Mesothelial cell of epicardium (in vitro differentiated cells): ENCODE data around the gene LIMK1. TPM values are rescaled to one million over a fixed set of nuclear protein-coding genes. Genes with fewer than 3 reads are reported as not detected.

ENCODE experiments used
- DNase-seq, 2 experiments: peaks; one replicate each; pipeline ENCODE4 v3.0.0; 2021; ENCODE audit warnings: low spot score in 2 of 2; ENCODE audit not compliant: unreplicated experiment in 2 of 2
- H3K27ac Mint-ChIP-seq: 2 replicates; pipeline ENCODE4 v1.8.0; 2021; ENCODE audit warnings: mixed read lengths
- H3K27me3 Mint-ChIP-seq: 2 replicates; pipeline ENCODE4 v1.8.0; 2021; ENCODE audit warnings: low read depth, mixed read lengths
- H3K36me3 Mint-ChIP-seq: 2 replicates; pipeline ENCODE4 v1.8.0; 2021; ENCODE audit warnings: mixed read lengths
- H3K4me1 Mint-ChIP-seq: 2 replicates; pipeline ENCODE4 v1.8.0; 2021; ENCODE audit warnings: mixed read lengths
- H3K4me3 Mint-ChIP-seq: 2 replicates; pipeline ENCODE4 v1.8.0; 2021; ENCODE audit warnings: mild to moderate bottlenecking, moderate library complexity, mixed read lengths
- H3K9me3 Mint-ChIP-seq: 2 replicates; pipeline ENCODE4 v1.8.0; 2021; ENCODE audit warnings: mixed read lengths
- total RNA-seq: library from RNA; stranded (reverse); gene quantifications from 3 replicates; pipeline ENCODE4 v1.2.1, GENCODE V29; 2021
- TF ChIP-seq, protein P1 (sequence below): fragments of 200-600 bp; sonication (generic); IDR thresholded peaks from one replicate; pipeline ENCODE4 v1.5.0; 2021; ENCODE audit warnings: antibody characterized with exemption; ENCODE audit not compliant: unreplicated experiment

LIMK1 gene
- total RNA-seq, 1 donor from 2014 or later: 54.6 TPM

GRCh38 chr7:74047804-74048380, 35.7 kb upstream of the LIMK1 start:
- Mint-ChIP-seq H3K27me3 (peaks cover 5% of the 10 kb centered on the region), H3K36me3 (no peaks in the 10 kb centered on the region), H3K4me3 (no peak overlapping the region), H3K9me3 (no peaks in the 10 kb centered on the region), H3K4me1 (peaks cover 23% of the 10 kb centered on the region), H3K27ac (no peak overlapping the region)
- TF ChIP-seq, protein P1, sequence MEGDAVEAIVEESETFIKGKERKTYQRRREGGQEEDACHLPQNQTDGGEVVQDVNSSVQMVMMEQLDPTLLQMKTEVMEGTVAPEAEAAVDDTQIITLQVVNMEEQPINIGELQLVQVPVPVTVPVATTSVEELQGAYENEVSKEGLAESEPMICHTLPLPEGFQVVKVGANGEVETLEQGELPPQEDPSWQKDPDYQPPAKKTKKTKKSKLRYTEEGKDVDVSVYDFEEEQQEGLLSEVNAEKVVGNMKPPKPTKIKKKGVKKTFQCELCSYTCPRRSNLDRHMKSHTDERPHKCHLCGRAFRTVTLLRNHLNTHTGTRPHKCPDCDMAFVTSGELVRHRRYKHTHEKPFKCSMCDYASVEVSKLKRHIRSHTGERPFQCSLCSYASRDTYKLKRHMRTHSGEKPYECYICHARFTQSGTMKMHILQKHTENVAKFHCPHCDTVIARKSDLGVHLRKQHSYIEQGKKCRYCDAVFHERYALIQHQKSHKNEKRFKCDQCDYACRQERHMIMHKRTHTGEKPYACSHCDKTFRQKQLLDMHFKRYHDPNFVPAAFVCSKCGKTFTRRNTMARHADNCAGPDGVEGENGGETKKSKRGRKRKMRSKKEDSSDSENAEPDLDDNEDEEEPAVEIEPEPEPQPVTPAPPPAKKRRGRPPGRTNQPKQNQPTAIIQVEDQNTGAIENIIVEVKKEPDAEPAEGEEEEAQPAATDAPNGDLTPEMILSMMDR: no peak
- no peak for DNase-seq

- H3K36me3 Mint-ChIP-seq: no peaks in the 10 kb centered on the region
- peaks cover 11% of the 10 kb centered on the region for H3K4me1 Mint-ChIP-seq
- TF ChIP-seq, protein P1: no peak
- no peak overlapping the region for H3K4me3 Mint-ChIP-seq
- DNase-seq: no peak
- peaks cover 10% of the 10 kb centered on the region for H3K27me3 Mint-ChIP-seq
- no peak overlapping the region for H3K27ac Mint-ChIP-seq
- no peaks in the 10 kb centered on the region for H3K9me3 Mint-ChIP-seq
Measured at GRCh38 chr7:74048999-74049599, 34.5 kb upstream of the LIMK1 start.

- TF ChIP-seq, protein P1: no peak
Measured at GRCh38 chr7:74049997-74050798, 33.4 kb upstream of the LIMK1 start.

DNA sequence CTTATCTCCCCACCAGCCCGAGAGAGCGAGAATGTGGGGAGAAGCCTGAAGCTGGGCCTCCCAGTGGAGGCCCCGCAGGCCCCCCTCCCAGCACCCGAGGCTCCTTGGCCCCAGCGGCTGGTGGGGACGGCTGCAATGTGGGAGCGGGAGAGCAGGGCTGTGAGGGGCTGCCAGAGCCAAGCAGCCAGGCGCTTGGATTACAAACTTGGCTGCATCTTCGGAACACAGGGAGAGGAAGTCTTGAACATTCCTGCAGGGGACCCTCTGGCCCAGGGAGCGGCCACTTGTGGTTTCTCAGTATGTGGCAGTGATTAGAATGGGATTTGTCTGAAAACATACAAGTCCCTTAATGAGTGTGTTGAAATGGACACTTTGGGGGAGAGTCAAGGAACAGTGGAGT, 32.4 kb upstream of the LIMK1 start:
- Mint-ChIP-seq H3K4me1 (peaks cover 2% of the 10 kb centered on the region), H3K27me3 (peaks cover 12% of the 10 kb centered on the region), H3K9me3 (no peaks in the 10 kb centered on the region), H3K36me3 (no peaks in the 10 kb centered on the region), H3K4me3 (no peak overlapping the region), H3K27ac (peak overlapping the region; percentile 64)
- TF ChIP-seq, protein P1: no peak
- no peak for DNase-seq

More at GRCh38 chr7:74049997-74050798, 33.4 kb upstream of the LIMK1 start:
- H3K4me3 Mint-ChIP-seq: no peak overlapping the region
- no peaks in the 10 kb centered on the region for H3K36me3 Mint-ChIP-seq
- peaks cover 2% of the 10 kb centered on the region for H3K4me1 Mint-ChIP-seq
- no peak for DNase-seq
- no peak overlapping the region for H3K27ac Mint-ChIP-seq
- peaks cover 12% of the 10 kb centered on the region for H3K27me3 Mint-ChIP-seq
- no peaks in the 10 kb centered on the region for H3K9me3 Mint-ChIP-seq

GRCh38 chr7:74051629-74052410, 31.8 kb upstream of the LIMK1 start:
- H3K27ac Mint-ChIP-seq: peak overlapping the region; percentile 64
- DNase-seq: no peak

More at GRCh38 chr7:74051629-74052410, 31.8 kb upstream of the LIMK1 start:
- Mint-ChIP-seq H3K9me3 (no peaks in the 10 kb centered on the region), H3K4me3 (no peak overlapping the region), H3K36me3 (no peaks in the 10 kb centered on the region), H3K27me3 (peaks cover 12% of the 10 kb centered on the region), H3K4me1 (peaks cover 2% of the 10 kb centered on the region)
- TF ChIP-seq, protein P1: no peak
